Mesothelial cell of epicardium (in vitro differentiated cells): ENCODE measurements around the gene RSRC2. TPM values are rescaled to one million over a fixed set of nuclear protein-coding genes. Genes with fewer than 3 reads are reported as not detected.

ENCODE experiments used
- DNase-seq, 2 experiments: peaks; one replicate each; pipeline ENCODE4 v3.0.0; 2021; ENCODE audit warnings: low spot score in 2 of 2; ENCODE audit not compliant: unreplicated experiment in 2 of 2
- H3K27ac Mint-ChIP-seq: 2 replicates; pipeline ENCODE4 v1.8.0; 2021; ENCODE audit warnings: mixed read lengths
- H3K27me3 Mint-ChIP-seq: 2 replicates; pipeline ENCODE4 v1.8.0; 2021; ENCODE audit warnings: low read depth, mixed read lengths
- H3K36me3 Mint-ChIP-seq: 2 replicates; pipeline ENCODE4 v1.8.0; 2021; ENCODE audit warnings: mixed read lengths
- H3K4me1 Mint-ChIP-seq: 2 replicates; pipeline ENCODE4 v1.8.0; 2021; ENCODE audit warnings: mixed read lengths
- H3K4me3 Mint-ChIP-seq: 2 replicates; pipeline ENCODE4 v1.8.0; 2021; ENCODE audit warnings: mild to moderate bottlenecking, moderate library complexity, mixed read lengths
- H3K9me3 Mint-ChIP-seq: 2 replicates; pipeline ENCODE4 v1.8.0; 2021; ENCODE audit warnings: mixed read lengths
- CTCF ChIP-seq: fragments of 200-600 bp; sonication (generic); IDR thresholded peaks from one replicate; pipeline ENCODE4 v1.5.0; 2021; ENCODE audit warnings: antibody characterized with exemption; ENCODE audit not compliant: unreplicated experiment
- total RNA-seq: library from RNA; stranded (reverse); gene quantifications from 3 replicates; pipeline ENCODE4 v1.2.1, GENCODE V29; 2021

RSRC2 gene
- total RNA-seq, 1 donor from 2014 or later, result 131 TPM

DNA sequence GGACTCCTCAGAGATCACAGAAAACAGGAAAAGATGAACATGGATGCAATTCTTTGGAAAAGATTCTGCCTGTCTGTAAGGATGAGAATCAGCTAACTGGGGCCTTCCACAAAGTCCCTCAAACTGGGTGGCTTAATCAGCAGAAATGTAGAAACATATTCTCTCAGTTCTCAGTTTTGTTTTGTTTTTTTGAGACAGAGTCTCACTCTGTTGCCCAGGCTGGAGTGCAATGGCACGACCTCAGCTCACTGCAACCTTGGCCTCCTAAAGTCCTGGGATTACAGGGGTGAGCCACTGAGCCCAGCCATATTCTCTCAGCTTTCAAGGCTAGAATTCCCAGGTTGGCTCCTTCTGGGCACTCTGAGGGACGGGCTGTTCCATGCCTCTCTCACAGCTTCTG, 66.1 kb downstream of the RSRC2 start:
- DNase-seq, result no peak
- no peaks in the 10 kb centered on the region for H3K9me3 Mint-ChIP-seq
- H3K4me1 Mint-ChIP-seq, result peaks cover 5% of the 10 kb centered on the region
- no peak overlapping the region for H3K27ac Mint-ChIP-seq
- no peak for TF ChIP-seq CTCF
- H3K4me3 Mint-ChIP-seq, result no peak overlapping the region
- H3K36me3 Mint-ChIP-seq, result no peaks in the 10 kb centered on the region
- H3K27me3 Mint-ChIP-seq, result no peaks in the 10 kb centered on the region

GRCh38 chr12:122460061-122460460, 66.7 kb downstream of the RSRC2 start:
- Mint-ChIP-seq H3K27me3 (no peaks in the 10 kb centered on the region), H3K27ac (no peak overlapping the region), H3K4me1 (peaks cover 5% of the 10 kb centered on the region), H3K36me3 (no peaks in the 10 kb centered on the region), H3K9me3 (no peaks in the 10 kb centered on the region), H3K4me3 (no peak overlapping the region)
- no peak for TF ChIP-seq CTCF
- DNase-seq, result no peak

DNA sequence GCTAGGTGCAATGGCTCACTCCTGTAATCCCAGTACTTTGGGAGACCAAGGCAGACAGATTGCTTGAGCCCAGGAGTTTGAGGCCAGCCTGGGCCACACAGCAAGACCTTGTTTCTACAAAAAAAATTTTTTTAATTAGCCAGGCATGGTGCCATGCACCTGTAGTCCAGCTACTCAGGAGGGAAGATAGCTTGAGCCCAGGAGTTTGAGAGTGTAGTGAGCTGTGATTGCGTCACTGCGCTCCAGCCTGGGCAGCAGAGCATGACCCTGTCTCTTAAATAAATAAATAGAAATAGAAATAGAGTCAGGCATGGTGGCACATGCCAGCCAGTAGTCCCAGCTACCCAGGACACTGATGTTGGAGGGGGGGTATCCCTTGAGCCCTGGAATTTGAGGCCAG, 67.5 kb downstream of the RSRC2 start:
- H3K36me3 Mint-ChIP-seq, result no peaks in the 10 kb centered on the region
- peaks cover 3% of the 10 kb centered on the region for H3K4me1 Mint-ChIP-seq
- H3K27ac Mint-ChIP-seq, result no peak overlapping the region
- no peaks in the 10 kb centered on the region for H3K9me3 Mint-ChIP-seq
- no peak for DNase-seq
- H3K4me3 Mint-ChIP-seq, result no peak overlapping the region
- H3K27me3 Mint-ChIP-seq, result no peaks in the 10 kb centered on the region
- TF ChIP-seq CTCF, result no peak

DNA sequence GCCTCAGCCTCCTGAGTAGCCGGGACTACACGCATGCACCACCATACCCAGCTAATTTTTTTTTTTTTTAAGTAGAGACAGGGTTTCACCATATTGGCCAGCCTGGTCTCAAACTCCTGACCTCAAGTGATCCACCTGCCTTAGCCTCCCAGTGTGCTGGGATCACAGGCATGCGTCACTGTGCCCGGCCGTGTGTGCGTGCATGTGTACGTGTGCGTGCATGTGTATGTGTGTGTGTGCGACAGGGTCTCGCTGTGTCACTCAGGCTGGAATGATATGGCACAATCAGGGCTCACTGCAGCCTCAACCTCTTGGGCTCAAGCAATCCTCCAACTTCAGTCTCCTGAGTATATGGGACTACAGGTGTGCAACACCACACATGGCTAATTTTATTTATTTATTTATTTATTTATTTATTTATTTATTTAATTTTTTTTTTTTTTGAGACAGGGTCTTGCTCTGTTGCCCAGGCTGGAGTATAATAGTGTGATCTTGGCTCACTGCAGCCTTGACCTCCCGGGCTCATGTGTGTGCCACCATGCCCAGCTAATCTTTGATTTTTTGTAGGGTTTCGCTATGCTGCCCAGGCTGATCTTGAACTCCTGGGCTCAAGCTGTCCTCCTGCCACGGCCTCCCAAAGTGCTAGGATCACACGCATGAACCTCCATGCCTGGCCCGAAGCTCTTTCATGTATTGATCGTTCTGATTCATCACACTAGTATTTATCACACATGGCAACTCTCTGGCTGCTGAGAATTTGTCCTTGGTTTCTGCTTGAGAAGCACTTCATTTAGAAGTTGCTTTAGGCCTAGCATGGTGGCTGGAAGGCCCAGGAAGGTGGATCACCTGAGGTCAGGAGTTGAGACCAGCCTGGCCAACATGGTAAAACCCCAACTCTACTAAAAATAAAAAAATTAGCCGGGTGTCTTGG, 68.4 kb downstream of the RSRC2 start:
- no peak for DNase-seq
- no peak for TF ChIP-seq CTCF
- H3K27ac Mint-ChIP-seq, result no peak overlapping the region
- no peaks in the 10 kb centered on the region for H3K4me1 Mint-ChIP-seq
- H3K4me3 Mint-ChIP-seq, result no peak overlapping the region
- H3K27me3 Mint-ChIP-seq, result no peaks in the 10 kb centered on the region
- H3K9me3 Mint-ChIP-seq, result no peaks in the 10 kb centered on the region
- no peaks in the 10 kb centered on the region for H3K36me3 Mint-ChIP-seq

DNA sequence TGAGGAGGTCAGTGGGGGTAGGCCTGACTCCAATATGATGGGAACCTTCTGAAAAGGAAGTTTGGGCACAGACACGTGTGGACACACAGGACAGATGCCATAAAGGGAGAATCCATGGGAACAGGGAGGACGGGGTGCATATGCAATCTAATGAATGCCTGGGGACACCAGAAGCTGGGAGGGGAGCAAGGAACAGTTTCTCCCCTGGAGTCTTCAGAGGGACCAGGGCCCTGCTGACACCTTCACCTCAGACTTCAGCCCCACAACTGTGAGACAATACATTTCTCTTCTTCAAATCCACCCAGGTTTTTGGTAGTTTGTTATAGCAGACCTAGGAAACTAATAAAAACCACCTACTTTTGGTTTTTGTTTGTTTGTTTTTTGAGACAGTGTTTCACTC, 69.1 kb downstream of the RSRC2 start:
- no peak overlapping the region for H3K4me3 Mint-ChIP-seq
- H3K4me1 Mint-ChIP-seq, result peaks cover 3% of the 10 kb centered on the region
- H3K36me3 Mint-ChIP-seq, result no peaks in the 10 kb centered on the region
- DNase-seq, result no peak
- no peaks in the 10 kb centered on the region for H3K27me3 Mint-ChIP-seq
- H3K27ac Mint-ChIP-seq, result no peak overlapping the region
- H3K9me3 Mint-ChIP-seq, result no peaks in the 10 kb centered on the region
- TF ChIP-seq CTCF, result no peak
